Upper lobe of left lung (tissue), 6 donors: ENCODE results near the gene FXYD1. TPM values are rescaled to one million over a fixed set of nuclear protein-coding genes. Genes with fewer than 3 reads are reported as not detected.
A peak's percentile ranks its signal among the peaks of the same experiment; 100 is the strongest.

Experiments used
- ATAC-seq, 2 donors: fragments of 200-7000 bp; cut with Tn5 transposase; one replicate each; pipeline ENCODE4 v1.9.1; 2022; ENCODE audit warnings: mild to moderate bottlenecking in 2 of 2, moderate library complexity in 2 of 2; ENCODE audit not compliant: low FRiP score in 2 of 2
- DNase-seq, 2 donors: peaks; one replicate each; pipeline ENCODE4 v3.0.0-alpha.2; 2019 to 2020
- H3K27ac ChIP-seq, 4 donors: fragments of 200-600 bp; sonication (generic); one replicate each; pipeline ENCODE4 v1.5.1; 2016 to 2019
- H3K27me3 ChIP-seq, 4 donors: fragments of 200-600 bp; sonication (generic); one replicate each; pipeline ENCODE4 v1.5.1; 2017 to 2019
- H3K36me3 ChIP-seq, 4 donors: fragments of 200-600 bp; sonication (generic); one replicate each; pipeline ENCODE4 v1.5.1; 2016 to 2019
- H3K4me1 ChIP-seq, 4 donors: fragments of 200-600 bp; sonication (generic); one replicate each; pipeline ENCODE4 v1.5.1; 2018 to 2019
- H3K4me3 ChIP-seq, 4 donors: fragments of 200-600 bp; sonication (generic); one replicate each; pipeline ENCODE4 v1.5.1; 2017 to 2019; ENCODE audit warnings: mild to moderate bottlenecking in 2 of 4, moderate library complexity in 1 of 4
- H3K9me3 ChIP-seq, 4 donors: fragments of 200-600 bp; sonication (generic); one replicate each; pipeline ENCODE4 v1.5.1; 2018 to 2019
- CTCF ChIP-seq, 6 experiments: fragments of 450-650 bp in 4 of 6; fragments of 200-600 bp in 2 of 6; sonication (generic) in 2 of 6; IDR thresholded peaks; one replicate each; pipeline ENCODE4 v1.5.1; 2016 to 2019; ENCODE audit warnings: antibody characterized with exemption in 6 of 6
- EP300 ChIP-seq, 4 donors: sonication (generic); formaldehyde crosslinking; IDR thresholded peaks; one replicate each; pipeline ENCODE4 v1.5.1; 2017; ENCODE audit warnings: antibody characterized with exemption in 4 of 4, control low read depth in 2 of 4
- POLR2A ChIP-seq, 4 donors: fragments of 450-650 bp; IDR thresholded peaks; one replicate each; pipeline ENCODE4 v1.5.1; 2016 to 2017; ENCODE audit warnings: antibody characterized with exemption in 4 of 4, mild to moderate bottlenecking in 2 of 4
- POLR2AphosphoS5 ChIP-seq, 2 donors: sonication (generic); formaldehyde crosslinking; IDR thresholded peaks; one replicate each; pipeline ENCODE4 v1.5.1; 2017; ENCODE audit warnings: antibody characterized with exemption in 2 of 2
- WGBS, 2 donors: methylation state at CpG; one replicate each; pipeline ENCODE4 v1.1.5; 2017 to 2018; 5-methylcytosine and 5-hydroxymethylcytosine counted together
- total RNA-seq, 6 donors: library from RNA; depleted of rRNA in 4 of 6; stranded (reverse); fragments of >200 nt in 4 of 6; gene quantifications; one replicate each; pipeline versions ENCODE4 v1.1.0 to v1.2.1, GENCODE V29; 2016 to 2021
- donor health status: DM: no; HTN: no; CAD: no; lungs with moderate emphysema.
- donor health status: DM: no; HTN: yes; CAD: no; lungs with severe emphysema.

FXYD1 gene
- total RNA-seq, 6 donors from 2014 or later = 3.8 to 64.9 (median 25.2) TPM

GRCh38 chr19:35112995-35113688 is 25.5 kb upstream of the FXYD1 start:
- no peaks in the 10 kb centered on the region for H3K27me3 ChIP-seq
- TF ChIP-seq POLR2A (IDR thresholded peaks at IDR 0.05) = no peak
- no peak for TF ChIP-seq CTCF (IDR thresholded peaks at IDR 0.05)
- TF ChIP-seq EP300 (IDR thresholded peaks at IDR 0.05) = no peak
- TF ChIP-seq POLR2AphosphoS5 (IDR thresholded peaks at IDR 0.05) = no peak
- 83 to 86% methylated on average over 15 of the region's 15 CpGs for WGBS, 2 donors
- DNase-seq (no peak), ATAC-seq (no peak)
- no peaks in the 10 kb centered on the region for H3K9me3 ChIP-seq
- peaks cover 11 to 21% (median 17%) of the 10 kb centered on the region in 4 donors for H3K4me1 ChIP-seq
- H3K4me3 ChIP-seq = no peak overlapping the region
- no peaks in the 10 kb centered on the region for H3K36me3 ChIP-seq
- H3K27ac ChIP-seq = no peak overlapping the region

- peak; percentile 80 to 88 for ATAC-seq
- H3K36me3 ChIP-seq = no peaks in the 10 kb centered on the region
- no peaks in the 10 kb centered on the region for H3K27me3 ChIP-seq
- peak in 1 of 2 donors; percentile 75 for DNase-seq
- peak overlapping the region; percentile 80 to 87 (median 84) for H3K27ac ChIP-seq
- WGBS, 2 donors = 7 to 8% methylated on average over 23 of the region's 23 CpGs
- H3K4me3 ChIP-seq = peak overlapping the region in 3 of 4 donors; percentile 29 to 52 (median 46)
- TF ChIP-seq POLR2A (IDR thresholded peaks at IDR 0.05) = peak in 1 of 4 donors; percentile 47
- peak; percentile 90 to 95 (median 94) for TF ChIP-seq CTCF (IDR thresholded peaks at IDR 0.05)
- TF ChIP-seq EP300 (IDR thresholded peaks at IDR 0.05) = no peak
- no peak for TF ChIP-seq POLR2AphosphoS5 (IDR thresholded peaks at IDR 0.05)
- no peaks in the 10 kb centered on the region for H3K9me3 ChIP-seq
- peaks cover 11 to 31% (median 18%) of the 10 kb centered on the region in 4 donors for H3K4me1 ChIP-seq
Measured at GRCh38 chr19:35114353-35115176, 24.1 kb upstream of the FXYD1 start.

GRCh38 chr19:35115177-35115951 is 23.3 kb upstream of the FXYD1 start, which contains the start of gene FXYD3:
Gene FXYD3 (plus strand): TSS chr19:35115823. CDS start chr19:35119377, 3,554 bp downstream.
- Histone ChIP-seq H3K4me3 (peak within 1 kb of the TSS in 3 of 4 donors; percentile 29 to 52 (median 46)), H3K27ac (peak within 1 kb of the TSS; percentile 80 to 87 (median 84)), H3K4me1 (peaks cover 13 to 39% (median 22%) of the 10 kb centered on the region in 4 donors), H3K9me3 (no peaks in the 10 kb centered on the region), H3K36me3 (no peaks in the 10 kb centered on the region), H3K27me3 (no peaks in the 10 kb centered on the region)
- TF ChIP-seq EP300 (IDR thresholded peaks at IDR 0.05) (no peak), POLR2A (IDR thresholded peaks at IDR 0.05) (peak in 1 of 4 donors; percentile 4), CTCF (IDR thresholded peaks at IDR 0.05) (no peak), POLR2AphosphoS5 (IDR thresholded peaks at IDR 0.05) (no peak)
- DNase-seq (peak in 1 of 2 donors; percentile 59), ATAC-seq (no peak)
- WGBS, 2 donors = 57% methylated on average over 10 to 14 of the region's 14 CpGs

GRCh38 chr19:35116072-35116801 is 22.4 kb upstream of the FXYD1 start:
- TF ChIP-seq POLR2AphosphoS5 (IDR thresholded peaks at IDR 0.05) (peak in 1 of 2 donors; percentile 30), CTCF (IDR thresholded peaks at IDR 0.05) (no peak), POLR2A (IDR thresholded peaks at IDR 0.05) (peak in 3 of 4 donors; percentile 39 to 74 (median 40)), EP300 (IDR thresholded peaks at IDR 0.05) (no peak)
- Histone ChIP-seq H3K4me3 (peak overlapping the region in 3 of 4 donors; percentile 29 to 52 (median 46)), H3K27ac (peak overlapping the region; percentile 80 to 87 (median 84))

More at GRCh38 chr19:35116072-35116801, 22.4 kb upstream of the FXYD1 start:
- DNase-seq = peak in 1 of 2 donors; percentile 69
- Histone ChIP-seq H3K9me3 (no peaks in the 10 kb centered on the region), H3K36me3 (no peaks in the 10 kb centered on the region), H3K4me1 (peaks cover 13 to 47% (median 24%) of the 10 kb centered on the region in 4 donors), H3K27me3 (no peaks in the 10 kb centered on the region)
- WGBS, 2 donors = 65 to 84% methylated on average over 5 to 13 of the region's 13 CpGs
- ATAC-seq = peak in 1 of 2 donors; percentile 28
